NCI-H2107 treated with DMSO at 0.1 percent for 48 hours (cell line): ENCODE results near the gene HS6ST2.
"Not testable (repeated sequence)": the region's sequence is repeated elsewhere in the genome, so short reads cannot be mapped to it uniquely, and the experiment has no call there.

Experiments used
- DNase-seq: peaks from one replicate; lab custom pipeline; 2025; ENCODE audit not compliant: unreplicated experiment; lab: John Stamatoyannopoulos, UW

The HS6ST2 gene

GRCh38 chrX:132945055-132945599 lies 13.3 kb downstream of the HS6ST2 start:
- not testable (repeated sequence) for DNase-seq

- DNase-seq: no peak
These were observed 17.6 kb downstream of the HS6ST2 start for GRCh38 chrX:132940727-132941327.

GRCh38 chrX:132933170-132933569 lies 25.3 kb downstream of the HS6ST2 start:
- DNase-seq: no peak

- no peak for DNase-seq
These were observed 34.0 kb downstream of the HS6ST2 start for GRCh38 chrX:132924426-132924825.

GRCh38 chrX:132918523-132918922 lies 39.9 kb downstream of the HS6ST2 start:
- DNase-seq: no peak

GRCh38 chrX:132916349-132916748 lies 42.1 kb downstream of the HS6ST2 start:
- DNase-seq: no peak

- no peak for DNase-seq
These were observed 48.8 kb downstream of the HS6ST2 start for GRCh38 chrX:132909643-132910042.

GRCh38 chrX:132908891-132909290 lies 49.5 kb downstream of the HS6ST2 start:
- no peak for DNase-seq

- DNase-seq: no peak
These were observed 57.7 kb downstream of the HS6ST2 start for GRCh38 chrX:132900633-132901293.

GRCh38 chrX:132887569-132887968 lies 70.9 kb downstream of the HS6ST2 start:
- DNase-seq: no peak

- DNase-seq: no peak
These were observed 75.0 kb downstream of the HS6ST2 start for GRCh38 chrX:132883358-132883915.

- DNase-seq: not testable (repeated sequence)
These were observed 77.7 kb downstream of the HS6ST2 start for GRCh38 chrX:132880753-132881152.

- no peak for DNase-seq
These were observed 80.4 kb downstream of the HS6ST2 start for GRCh38 chrX:132877954-132878536.

GRCh38 chrX:132876523-132877338 lies 81.7 kb downstream of the HS6ST2 start:
- no peak for DNase-seq

- DNase-seq: no peak
These were observed 82.5 kb downstream of the HS6ST2 start for GRCh38 chrX:132875650-132876522.

GRCh38 chrX:132862562-132862961 lies 95.9 kb downstream of the HS6ST2 start:
- DNase-seq: no peak

GRCh38 chrX:132861076-132861475 lies 97.4 kb downstream of the HS6ST2 start:
- no peak for DNase-seq

- DNase-seq: no peak
These were observed 98.2 kb downstream of the HS6ST2 start for GRCh38 chrX:132860200-132860599.

- no peak for DNase-seq
These were observed 100.4 kb downstream of the HS6ST2 start for GRCh38 chrX:132858018-132858417.

- no peak for DNase-seq
These were observed 102.6 kb downstream of the HS6ST2 start for GRCh38 chrX:132855780-132856341.
